ENCODE results near the gene ZYG11A. TPM values are rescaled to one million over a fixed set of nuclear protein-coding genes. Genes with fewer than 3 reads are reported as not detected.

The ZYG11A gene
- total and polyA plus RNA-seq, 2 of the 8 experiments (the other 6 are each of a cell fraction or from before 2014, with no cell fraction given), result 0.89 to 2.6 TPM

DNA sequence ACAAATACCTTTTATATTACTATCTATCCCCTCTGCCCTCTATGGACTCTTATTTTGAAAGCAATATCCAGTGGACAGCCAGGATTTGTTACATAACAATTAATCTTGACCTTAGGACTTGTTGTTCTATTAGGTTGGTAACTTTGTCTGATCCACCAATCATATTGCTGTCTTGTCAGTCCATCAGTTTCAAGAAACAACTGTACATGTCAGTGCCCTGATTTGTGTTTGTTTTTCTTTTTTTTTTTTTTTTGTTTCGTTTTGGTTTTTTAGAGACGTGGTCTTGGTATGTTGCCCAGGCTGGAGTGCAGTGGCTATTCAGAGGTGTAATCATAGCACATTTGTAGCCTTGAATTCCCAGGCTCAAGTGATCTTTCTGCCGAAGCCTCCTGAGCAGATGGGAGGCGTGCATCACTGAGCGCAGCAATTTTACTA is 83.0 kb downstream of the ZYG11A start:
- no peak overlapping the region for H2BK12ac ChIP-seq (ENCODE audit: low read depth, low read length)
- H2BK15ac ChIP-seq (ENCODE audit: low read length), result no peak overlapping the region
- no peaks in the 10 kb centered on the region for H3K9me3 ChIP-seq (ENCODE audit: insufficient read depth in 2 of 2, low read depth in 1 of 2, low read length in 1 of 2)
- H4K8ac ChIP-seq (ENCODE audit: extremely low read depth, insufficient read depth, low read length), result no peak overlapping the region
- peaks cover 0 to 3% (median 2%) of the 10 kb centered on the region in 4 experiments; a peak in 4 of 7 replicates for H3K4me1 ChIP-seq (replicated peaks in 1 of 4; ENCODE audit: control insufficient read depth in 3 of 4, insufficient read depth in 4 of 4, low read length in 3 of 4)
- no peak overlapping the region for H3K56ac ChIP-seq (replicated peaks; ENCODE audit: insufficient read length, low read depth, low read length)
- DNase-seq (ENCODE audit: low read depth in 1 of 2, low spot score in 2 of 2) (no peak), FAIRE-seq (no peak)
- H3K79me1 ChIP-seq (ENCODE audit: low read depth, low read length), result no peaks in the 10 kb centered on the region
- no peak overlapping the region for H3K4me2 ChIP-seq (ENCODE audit: insufficient read depth in 1 of 2, low read depth in 2 of 2, low read length in 2 of 2)
- H2AK5ac ChIP-seq (ENCODE audit: low read depth, low read length), result no peak overlapping the region
- H3K4me3 ChIP-seq (ENCODE audit: extremely low read depth in 1 of 4, insufficient read depth in 2 of 4, low read depth in 3 of 4, low read length in 4 of 4), result no peak overlapping the region
- H2BK20ac ChIP-seq (ENCODE audit: low read length), result 0 out of 2 replicates have a peak overlapping the region, but pooled peaks have one; percentile 18
- no peak overlapping the region for H3K27ac ChIP-seq (ENCODE audit: low read depth, low read length)
- no peaks in the 10 kb centered on the region for H3K79me2 ChIP-seq (ENCODE audit: control insufficient read depth in 1 of 2, insufficient read depth in 2 of 2, low read length in 2 of 2)
- H4K91ac ChIP-seq (replicated peaks; ENCODE audit: insufficient read length, low read length), result no peak overlapping the region
- no peaks in the 10 kb centered on the region for H4K20me1 ChIP-seq (replicated peaks in 1 of 2; ENCODE audit: control insufficient read depth in 1 of 2, insufficient read depth in 2 of 2, low read length in 2 of 2)
- no peak overlapping the region for H3K4ac ChIP-seq (replicated peaks; ENCODE audit: insufficient read length, low read depth, low read length)
- ChIA-PET POLR2A (ENCODE audit: partially characterized antibody) (no interaction called here), CTCF (ENCODE audit: partially characterized antibody) (interaction anchor here (0.6 to 1.1 kb wide), 3 partner anchors 90 to 205 kb away, joined by 3 read pairs; no protein-coding TSS in a partner anchor)
- H3K27me3 ChIP-seq (replicated peaks in 1 of 4; ENCODE audit: control insufficient read depth in 3 of 4, extremely low read depth in 1 of 4, insufficient read depth in 3 of 4, low read length in 3 of 4), result peaks cover 9 to 48% (median 37%) of the 10 kb centered on the region in 4 experiments
- H4K5ac ChIP-seq (ENCODE audit: insufficient read length, low read depth, low read length), result no peak overlapping the region
- no peak overlapping the region for H3K23ac ChIP-seq (ENCODE audit: insufficient read length)
- H3K9ac ChIP-seq (replicated peaks in 1 of 4; ENCODE audit: extremely low read depth in 1 of 4, low read depth in 3 of 4, low read length in 3 of 4), result no peak overlapping the region
- H3K36me3 ChIP-seq (ENCODE audit: control insufficient read depth in 2 of 4, insufficient read depth in 4 of 4, low read length in 3 of 4), result no peaks in the 10 kb centered on the region
- H3K23me2 ChIP-seq (ENCODE audit: low read depth, low read length), result peaks cover 16% of the 10 kb centered on the region
- H2BK5ac ChIP-seq (ENCODE audit: low read depth, low read length), result no peak overlapping the region
- WGBS, 2 experiments (ENCODE audit: extremely low coverage in 1 of 2, insufficient coverage in 1 of 2, insufficient read length in 1 of 2, insufficient replicate concordance in 2 of 2, low coverage in 1 of 2, low lambda C conversion rate in 2 of 2, missing lambda C conversion rate in 1 of 2), result 82% methylated on average over 3 of the region's 5 CpGs; no CpG with 5 or more reads in 1 of the 2 experiments
- no peak overlapping the region for H3K14ac ChIP-seq (ENCODE audit: insufficient read length)
- no peak overlapping the region for H2AFZ ChIP-seq (ENCODE audit: low read length)
- TF ChIP-seq RNF2 (IDR thresholded peaks at IDR 0.05; ENCODE audit: borderline replicate concordance, low read depth, low read length, missing control alignments, poor library complexity, severe bottlenecking) (no peak), SAP30 (IDR thresholded peaks at IDR 0.05; ENCODE audit: insufficient read depth, insufficient replicate concordance, low read length) (no peak), POU5F1 (IDR thresholded peaks at IDR 0.05; ENCODE audit: low read depth, low read length) (no peak), BCL11A (IDR thresholded peaks at IDR 0.05; ENCODE audit: low read depth in 2 of 2, low read length in 2 of 2) (no peak), POLR2AphosphoS5 (IDR thresholded peaks at IDR 0.05; ENCODE audit: low read depth, low read length) (no peak), EGR1 (IDR thresholded peaks at IDR 0.05; ENCODE audit: borderline replicate concordance, low read depth, low read length) (no peak), TAF1 (IDR thresholded peaks at IDR 0.05; ENCODE audit: low read depth, low read length) (no peak), SP1 (IDR thresholded peaks at IDR 0.05; ENCODE audit: low read depth, low read length) (no peak), SUZ12 (IDR thresholded peaks at IDR 0.05; ENCODE audit: low read length) (no peak), SP2 (IDR thresholded peaks at IDR 0.05; ENCODE audit: low read length) (no peak), CBX8 (IDR thresholded peaks at IDR 0.05; ENCODE audit: borderline replicate concordance, low read depth, low read length) (no peak)
- H3K18ac ChIP-seq (ENCODE audit: extremely low read depth, low read length), result no peak overlapping the region
- no peak overlapping the region for H2BK120ac ChIP-seq (replicated peaks; ENCODE audit: low read depth, low read length)
